Activated T-cell treated with anti-CD3 and anti-CD28 coated beads for 1 hour (primary cell): ENCODE results near the gene ZNF2.

Experiments
- DNase-seq: peaks from one replicate; pipeline ENCODE4 v3.0.0-alpha.2; 2020; ENCODE audit warnings: low read depth

Gene ZNF2

GRCh38 chr2:95165371-95166064, at the start of gene ZNF2:
Gene ZNF2, plus strand, starts transcription at chr2:95165809. Its CDS starts 10,418 bp downstream, at chr2:95176227.
- DNase-seq = peak; percentile 97

- DNase-seq = no peak
These were observed 44.6 kb upstream of the ZNF2 start for GRCh38 chr2:95121093-95121406.

GRCh38 chr2:95121407-95122196, 44.0 kb upstream of the ZNF2 start, which contains the start of gene MRPS5:
Gene MRPS5, minus strand, starts transcription at chr2:95121808. Its CDS starts 17 bp downstream, at chr2:95121791.
- peak; percentile 85 for DNase-seq

- DNase-seq = no peak
These were observed 43.4 kb upstream of the ZNF2 start for GRCh38 chr2:95122197-95122551.

GRCh38 chr2:95138702-95139101, 26.9 kb upstream of the ZNF2 start:
- DNase-seq = no peak

- no peak for DNase-seq
These were observed 21.8 kb upstream of the ZNF2 start for GRCh38 chr2:95143838-95144237.

GRCh38 chr2:95149397-95149984, 16.1 kb upstream of the ZNF2 start:
- no peak for DNase-seq

- DNase-seq = no peak
These were observed 7.2 kb upstream of the ZNF2 start for GRCh38 chr2:95158441-95158840.

GRCh38 chr2:95158891-95159619, 6.6 kb upstream of the ZNF2 start:
- peak; percentile 11 for DNase-seq

- DNase-seq = peak; percentile 62
These were observed 5.7 kb upstream of the ZNF2 start, which contains the start of gene ZNF514 for GRCh38 chr2:95159690-95160449. Gene ZNF514, minus strand, starts transcription at chr2:95159848. Its CDS starts 6,595 bp downstream, at chr2:95153253.

- DNase-seq = no peak
These were observed 609 bp upstream of the ZNF2 start for GRCh38 chr2:95165030-95165370.

- DNase-seq = no peak
These were observed 605 bp downstream of the ZNF2 start for GRCh38 chr2:95166065-95166763.

- no peak for DNase-seq
These were observed 6.3 kb downstream of the ZNF2 start for GRCh38 chr2:95171902-95172301.

GRCh38 chr2:95174031-95174542, 8.5 kb downstream of the ZNF2 start:
- DNase-seq = no peak

- DNase-seq = no peak
These were observed 13.8 kb downstream of the ZNF2 start for GRCh38 chr2:95179451-95179850.

- no peak for DNase-seq
These were observed 16.2 kb downstream of the ZNF2 start for GRCh38 chr2:95181774-95182173.

- no peak for DNase-seq
These were observed 19.6 kb downstream of the ZNF2 start for GRCh38 chr2:95185197-95185596.

GRCh38 chr2:95185973-95186372, 20.4 kb downstream of the ZNF2 start:
- DNase-seq = no peak

- DNase-seq = peak; percentile 23
These were observed 27.3 kb downstream of the ZNF2 start for GRCh38 chr2:95192956-95193355.

- no peak for DNase-seq
These were observed 38.3 kb downstream of the ZNF2 start for GRCh38 chr2:95203911-95204310.

GRCh38 chr2:95204396-95204795, 38.8 kb downstream of the ZNF2 start:
- DNase-seq = no peak
